Measurements from ENCODE around the gene LDHAL6A. TPM values are rescaled to one million over a fixed set of nuclear protein-coding genes. Genes with fewer than 3 reads are reported as not detected.
A peak's percentile ranks its signal among the peaks of the same experiment; 100 is the strongest.

The LDHAL6A gene
- total and polyA plus RNA-seq, 5 donors from 2014 or later: 0.08 TPM; not detected in 4

DNA sequence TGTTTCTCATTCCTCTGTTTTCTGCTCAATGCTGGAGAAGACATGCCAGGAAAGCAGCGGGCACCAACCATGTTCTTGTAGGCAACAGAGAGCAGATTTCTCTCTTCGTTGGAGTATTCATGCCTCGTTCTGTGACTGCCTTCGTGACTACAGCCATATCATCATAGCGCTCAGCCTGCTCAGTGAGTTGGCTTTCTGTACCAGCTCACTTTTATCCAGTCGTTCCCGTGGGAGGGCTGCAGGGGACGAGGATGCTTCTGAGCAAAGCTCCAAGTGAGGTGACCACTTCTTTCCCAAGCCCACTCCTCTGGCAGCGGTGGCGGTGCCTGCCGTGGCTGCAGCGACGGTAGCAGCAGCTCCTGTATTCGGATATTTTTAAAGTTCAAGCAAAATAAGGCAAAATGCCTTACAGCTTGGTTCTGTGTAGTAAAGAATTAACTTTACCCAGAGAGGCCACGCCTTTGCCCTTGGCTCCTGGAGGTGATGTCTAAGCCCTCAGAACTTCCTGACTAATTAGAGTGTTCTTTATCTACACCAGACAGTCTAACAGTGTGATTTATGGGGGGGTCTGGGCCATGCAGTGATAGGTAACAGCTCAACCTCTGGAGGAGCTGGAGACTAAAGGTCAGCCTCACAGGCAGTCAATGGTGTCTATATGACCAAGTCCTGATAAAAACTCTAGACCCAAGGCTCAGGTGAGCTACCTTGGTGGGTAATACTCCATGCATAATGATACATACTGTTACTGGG, 35.3 kb downstream of the LDHAL6A start:
- DNase-seq: no peak
- no peak for ATAC-seq (ENCODE audit: low read depth in 2 of 2)
- Histone ChIP-seq H3K4me3 (ENCODE audit: low read depth, low read length) (no peak overlapping the region), H3K36me3 (ENCODE audit: control insufficient read depth, insufficient read depth, low read length) (peaks cover 65% of the 10 kb centered on the region), H3K27me3 (ENCODE audit: control insufficient read depth, insufficient read depth, low read length) (no peaks in the 10 kb centered on the region), H3K4me1 (ENCODE audit: control insufficient read depth, insufficient read depth, low read length, poor library complexity, severe bottlenecking) (no peaks in the 10 kb centered on the region), H3K27ac (ENCODE audit: insufficient read depth, low read length, poor library complexity, severe bottlenecking) (no peak overlapping the region), H3K9me3 (ENCODE audit: control insufficient read depth in 2 of 2, low read length in 2 of 2) (no peaks in the 10 kb centered on the region)
- Mint-ChIP-seq H3K4me1 (peaks cover 0 to 37% (median 18%) of the 10 kb centered on the region in 4 donors), H3K4me3 (no peak overlapping the region), H3K27me3 (no peaks in the 10 kb centered on the region), H3K27ac (peak overlapping the region in 1 of 3 donors; percentile 67), H3K9me3 (peaks cover 0 to 1% (median 0%) of the 10 kb centered on the region in 7 donors), H3K36me3 (peaks cover 47% of the 10 kb centered on the region)

DNA sequence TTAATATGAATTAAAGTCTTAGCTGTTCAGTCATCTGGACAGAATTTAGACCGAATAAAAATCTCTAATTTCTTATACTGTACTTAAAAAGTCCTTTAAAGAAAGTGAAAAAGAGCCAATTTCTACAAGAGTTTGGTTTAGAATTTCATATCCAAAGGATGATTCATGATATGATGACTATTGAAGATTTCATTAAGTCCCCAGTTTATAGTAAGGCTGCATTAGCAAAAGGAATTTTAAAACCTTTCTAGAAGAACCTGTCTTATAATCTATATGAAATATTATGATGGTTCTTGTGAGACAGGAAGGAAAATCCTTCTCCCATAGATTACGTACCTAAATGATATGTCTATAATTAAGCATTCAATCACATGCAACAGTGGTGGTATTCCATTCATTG, 36.3 kb downstream of the LDHAL6A start:
- Mint-ChIP-seq H3K36me3 (peaks cover 52% of the 10 kb centered on the region), H3K4me3 (no peak overlapping the region), H3K4me1 (peaks cover 0 to 37% (median 19%) of the 10 kb centered on the region in 4 donors), H3K27me3 (no peaks in the 10 kb centered on the region), H3K27ac (peak overlapping the region in 1 of 3 donors; percentile 26), H3K9me3 (peaks cover 0 to 1% (median 0%) of the 10 kb centered on the region in 7 donors)
- no peak for ATAC-seq (ENCODE audit: low read depth in 2 of 2)
- Histone ChIP-seq H3K27ac (ENCODE audit: insufficient read depth, low read length, poor library complexity, severe bottlenecking) (no peak overlapping the region), H3K4me3 (ENCODE audit: low read depth, low read length) (no peak overlapping the region), H3K36me3 (ENCODE audit: control insufficient read depth, insufficient read depth, low read length) (peaks cover 66% of the 10 kb centered on the region), H3K27me3 (ENCODE audit: control insufficient read depth, insufficient read depth, low read length) (no peaks in the 10 kb centered on the region), H3K4me1 (ENCODE audit: control insufficient read depth, insufficient read depth, low read length, poor library complexity, severe bottlenecking) (no peaks in the 10 kb centered on the region), H3K9me3 (ENCODE audit: control insufficient read depth in 2 of 2, low read length in 2 of 2) (no peaks in the 10 kb centered on the region)
- DNase-seq: no peak

DNA sequence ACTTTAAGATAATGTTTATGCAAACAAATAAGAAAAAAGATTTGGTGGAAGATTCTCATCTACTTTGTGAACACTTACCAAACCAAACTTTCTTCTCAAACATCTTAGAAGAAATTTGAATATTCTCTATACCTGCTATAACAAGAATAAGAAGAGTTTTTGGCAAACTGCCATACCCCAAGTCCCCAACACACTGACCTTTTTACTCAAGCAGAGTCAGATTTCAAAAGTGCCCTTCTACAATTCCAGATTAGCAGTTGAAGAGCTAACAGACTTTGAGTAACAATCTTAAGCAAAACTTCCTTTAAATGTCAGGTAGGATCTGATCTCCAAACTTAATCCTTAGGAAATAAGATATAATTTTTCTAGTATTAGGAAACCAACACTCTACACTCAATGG, 37.2 kb downstream of the LDHAL6A start:
- no peaks in the 10 kb centered on the region for H3K27me3 ChIP-seq (ENCODE audit: control insufficient read depth, insufficient read depth, low read length)
- H3K36me3 ChIP-seq (ENCODE audit: control insufficient read depth, insufficient read depth, low read length): peaks cover 62% of the 10 kb centered on the region
- no peaks in the 10 kb centered on the region for H3K27me3 Mint-ChIP-seq
- no peak for DNase-seq
- no peak overlapping the region for H3K27ac ChIP-seq (ENCODE audit: insufficient read depth, low read length, poor library complexity, severe bottlenecking)
- H3K36me3 Mint-ChIP-seq: peaks cover 50% of the 10 kb centered on the region
- H3K4me3 Mint-ChIP-seq: no peak overlapping the region
- no peaks in the 10 kb centered on the region for H3K9me3 ChIP-seq (ENCODE audit: control insufficient read depth in 2 of 2, low read length in 2 of 2)
- H3K27ac Mint-ChIP-seq: peak overlapping the region in 2 of 3 donors; percentile 26 to 29
- peaks cover 0 to 1% (median 0%) of the 10 kb centered on the region in 7 donors for H3K9me3 Mint-ChIP-seq
- no peaks in the 10 kb centered on the region for H3K4me1 ChIP-seq (ENCODE audit: control insufficient read depth, insufficient read depth, low read length, poor library complexity, severe bottlenecking)
- ATAC-seq (ENCODE audit: low read depth in 2 of 2): no peak
- H3K4me1 Mint-ChIP-seq: peaks cover 0 to 37% (median 20%) of the 10 kb centered on the region in 4 donors
- no peak overlapping the region for H3K4me3 ChIP-seq (ENCODE audit: low read depth, low read length)

DNA sequence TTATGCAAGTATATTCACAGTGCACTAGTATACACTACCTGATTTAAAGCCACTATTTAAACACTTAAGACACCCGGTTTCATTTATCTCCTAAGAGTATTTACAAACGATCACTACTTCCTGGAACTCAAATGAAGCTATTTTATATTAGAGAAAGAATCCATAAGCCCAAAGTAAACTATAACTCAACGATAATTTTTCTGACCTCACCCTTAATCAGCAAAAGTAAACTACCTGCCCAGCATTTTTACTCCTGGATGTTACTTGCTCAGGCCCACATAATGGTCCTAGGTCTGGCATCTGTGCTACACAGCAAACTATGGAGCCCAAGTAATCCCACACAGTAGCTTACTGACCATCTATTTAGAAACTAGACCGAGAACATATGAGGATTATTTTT, 37.7 kb downstream of the LDHAL6A start:
- H3K27me3 ChIP-seq (ENCODE audit: control insufficient read depth, insufficient read depth, low read length): no peaks in the 10 kb centered on the region
- ATAC-seq (ENCODE audit: low read depth in 2 of 2): no peak
- H3K36me3 Mint-ChIP-seq: peaks cover 54% of the 10 kb centered on the region
- H3K36me3 ChIP-seq (ENCODE audit: control insufficient read depth, insufficient read depth, low read length): peaks cover 63% of the 10 kb centered on the region
- peak overlapping the region in 2 of 3 donors; percentile 26 to 44 for H3K27ac Mint-ChIP-seq
- no peak overlapping the region for H3K4me3 Mint-ChIP-seq
- no peaks in the 10 kb centered on the region for H3K27me3 Mint-ChIP-seq
- H3K4me3 ChIP-seq (ENCODE audit: low read depth, low read length): no peak overlapping the region
- H3K9me3 ChIP-seq (ENCODE audit: control insufficient read depth in 2 of 2, low read length in 2 of 2): no peaks in the 10 kb centered on the region
- no peak for DNase-seq
- H3K4me1 ChIP-seq (ENCODE audit: control insufficient read depth, insufficient read depth, low read length, poor library complexity, severe bottlenecking): no peaks in the 10 kb centered on the region
- peaks cover 1 to 37% (median 22%) of the 10 kb centered on the region in 4 donors for H3K4me1 Mint-ChIP-seq
- H3K9me3 Mint-ChIP-seq: peaks cover 0 to 1% (median 0%) of the 10 kb centered on the region in 7 donors
- no peak overlapping the region for H3K27ac ChIP-seq (ENCODE audit: insufficient read depth, low read length, poor library complexity, severe bottlenecking)

- no peak overlapping the region for H3K4me3 ChIP-seq (ENCODE audit: low read depth, low read length)
- peaks cover 64% of the 10 kb centered on the region for H3K36me3 ChIP-seq (ENCODE audit: control insufficient read depth, insufficient read depth, low read length)
- no peak for DNase-seq
- Mint-ChIP-seq H3K4me3 (no peak overlapping the region), H3K27ac (peak overlapping the region in 1 of 3 donors; percentile 76), H3K9me3 (peaks cover 0 to 2% (median 0%) of the 10 kb centered on the region in 7 donors), H3K4me1 (peaks cover 5 to 39% (median 27%) of the 10 kb centered on the region in 4 donors), H3K27me3 (no peaks in the 10 kb centered on the region), H3K36me3 (peaks cover 53% of the 10 kb centered on the region)
- H3K27me3 ChIP-seq (ENCODE audit: control insufficient read depth, insufficient read depth, low read length): no peaks in the 10 kb centered on the region
- no peaks in the 10 kb centered on the region for H3K9me3 ChIP-seq (ENCODE audit: control insufficient read depth in 2 of 2, low read length in 2 of 2)
- no peak overlapping the region for H3K27ac ChIP-seq (ENCODE audit: insufficient read depth, low read length, poor library complexity, severe bottlenecking)
- H3K4me1 ChIP-seq (ENCODE audit: control insufficient read depth, insufficient read depth, low read length, poor library complexity, severe bottlenecking): no peaks in the 10 kb centered on the region
- no peak for ATAC-seq (ENCODE audit: low read depth in 2 of 2)
Measured at GRCh38 chr11:18495271-18495670, 39.6 kb downstream of the LDHAL6A start.

GRCh38 chr11:18495703-18496102, 40.0 kb downstream of the LDHAL6A start:
- Histone ChIP-seq H3K4me1 (ENCODE audit: control insufficient read depth, insufficient read depth, low read length, poor library complexity, severe bottlenecking) (no peaks in the 10 kb centered on the region), H3K9me3 (ENCODE audit: control insufficient read depth in 2 of 2, low read length in 2 of 2) (no peaks in the 10 kb centered on the region), H3K27me3 (ENCODE audit: control insufficient read depth, insufficient read depth, low read length) (no peaks in the 10 kb centered on the region), H3K4me3 (ENCODE audit: low read depth, low read length) (no peak overlapping the region), H3K27ac (ENCODE audit: insufficient read depth, low read length, poor library complexity, severe bottlenecking) (no peak overlapping the region), H3K36me3 (ENCODE audit: control insufficient read depth, insufficient read depth, low read length) (peaks cover 62% of the 10 kb centered on the region)
- ATAC-seq (ENCODE audit: low read depth in 2 of 2) (no peak), DNase-seq (no peak)
- peaks cover 0 to 2% (median 0%) of the 10 kb centered on the region in 7 donors for H3K9me3 Mint-ChIP-seq
- no peak overlapping the region for H3K4me3 Mint-ChIP-seq
- peaks cover 5 to 36% (median 26%) of the 10 kb centered on the region in 4 donors for H3K4me1 Mint-ChIP-seq
- H3K36me3 Mint-ChIP-seq: peaks cover 53% of the 10 kb centered on the region
- H3K27me3 Mint-ChIP-seq: no peaks in the 10 kb centered on the region
- no peak overlapping the region for H3K27ac Mint-ChIP-seq

DNA sequence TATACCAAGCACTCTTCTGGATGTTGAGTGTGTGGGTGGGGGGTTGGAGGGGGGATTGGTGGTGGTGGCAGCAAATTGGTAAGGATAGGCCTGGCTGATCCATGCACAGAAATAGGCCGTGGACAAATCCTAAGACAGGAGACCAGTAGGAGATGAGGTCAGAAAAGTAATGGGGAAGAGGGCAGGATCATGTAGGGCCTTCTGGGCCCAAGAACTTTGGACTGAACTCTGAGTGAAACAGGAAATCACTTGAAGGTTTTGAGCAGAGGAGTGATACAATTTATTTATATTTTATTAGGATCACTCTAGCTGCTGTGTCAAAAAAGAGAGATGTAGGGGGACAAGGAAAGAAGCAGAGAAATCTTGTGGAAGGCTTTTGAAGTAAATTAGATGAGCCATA, 42.4 kb downstream of the LDHAL6A start:
- peaks cover 5 to 30% (median 23%) of the 10 kb centered on the region in 4 donors for H3K4me1 Mint-ChIP-seq
- H3K27ac ChIP-seq (ENCODE audit: insufficient read depth, low read length, poor library complexity, severe bottlenecking): no peak overlapping the region
- H3K27me3 Mint-ChIP-seq: no peaks in the 10 kb centered on the region
- H3K4me3 Mint-ChIP-seq: no peak overlapping the region
- peaks cover 0 to 2% (median 0%) of the 10 kb centered on the region in 7 donors for H3K9me3 Mint-ChIP-seq
- no peaks in the 10 kb centered on the region for H3K4me1 ChIP-seq (ENCODE audit: control insufficient read depth, insufficient read depth, low read length, poor library complexity, severe bottlenecking)
- DNase-seq (no peak), ATAC-seq (ENCODE audit: low read depth in 2 of 2) (no peak)
- no peaks in the 10 kb centered on the region for H3K27me3 ChIP-seq (ENCODE audit: control insufficient read depth, insufficient read depth, low read length)
- H3K36me3 ChIP-seq (ENCODE audit: control insufficient read depth, insufficient read depth, low read length): peaks cover 65% of the 10 kb centered on the region
- peaks cover 68% of the 10 kb centered on the region for H3K36me3 Mint-ChIP-seq
- no peaks in the 10 kb centered on the region for H3K9me3 ChIP-seq (ENCODE audit: control insufficient read depth in 2 of 2, low read length in 2 of 2)
- no peak overlapping the region for H3K4me3 ChIP-seq (ENCODE audit: low read depth, low read length)
- H3K27ac Mint-ChIP-seq: peak overlapping the region in 2 of 3 donors; percentile 1 to 15

DNA sequence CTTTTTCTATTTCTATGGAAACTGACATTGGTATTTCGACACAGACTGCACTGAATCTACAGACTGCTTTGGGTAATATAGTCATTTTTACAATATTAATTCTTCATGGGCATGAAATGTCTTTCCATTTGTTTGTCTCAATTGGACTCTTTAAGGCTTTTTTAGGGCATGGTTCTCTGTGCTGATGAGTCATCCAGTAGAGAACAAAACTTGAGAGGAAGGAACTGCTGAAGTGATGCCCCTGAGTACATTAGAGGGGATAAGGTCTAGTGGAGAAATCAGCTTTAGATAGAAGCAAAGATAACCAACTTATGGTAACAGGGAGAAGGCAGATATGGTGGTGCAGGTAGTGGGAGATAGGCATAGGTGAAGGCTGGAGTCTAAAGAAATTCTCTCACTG, 46.0 kb downstream of the LDHAL6A start:
- peaks cover 0 to 2% (median 0%) of the 10 kb centered on the region in 7 donors for H3K9me3 Mint-ChIP-seq
- H3K4me1 Mint-ChIP-seq: peaks cover 5 to 11% (median 7%) of the 10 kb centered on the region in 4 donors
- Histone ChIP-seq H3K4me3 (ENCODE audit: low read depth, low read length) (no peak overlapping the region), H3K4me1 (ENCODE audit: control insufficient read depth, insufficient read depth, low read length, poor library complexity, severe bottlenecking) (no peaks in the 10 kb centered on the region), H3K27me3 (ENCODE audit: control insufficient read depth, insufficient read depth, low read length) (no peaks in the 10 kb centered on the region), H3K9me3 (ENCODE audit: control insufficient read depth in 2 of 2, low read length in 2 of 2) (no peaks in the 10 kb centered on the region), H3K27ac (ENCODE audit: insufficient read depth, low read length, poor library complexity, severe bottlenecking) (no peak overlapping the region), H3K36me3 (ENCODE audit: control insufficient read depth, insufficient read depth, low read length) (peaks cover 72% of the 10 kb centered on the region)
- H3K36me3 Mint-ChIP-seq: peaks cover 52% of the 10 kb centered on the region
- H3K4me3 Mint-ChIP-seq: no peak overlapping the region
- no peak overlapping the region for H3K27ac Mint-ChIP-seq
- ATAC-seq (ENCODE audit: low read depth in 2 of 2) (no peak), DNase-seq (no peak)
- H3K27me3 Mint-ChIP-seq: no peaks in the 10 kb centered on the region
